ENCODE measurements around the gene ROBO1. TPM values are rescaled to one million over a fixed set of nuclear protein-coding genes. Genes with fewer than 3 reads are reported as not detected.

The ROBO1 gene
- total RNA-seq, 1 donor from 2014 or later, result 7.1 TPM

DNA sequence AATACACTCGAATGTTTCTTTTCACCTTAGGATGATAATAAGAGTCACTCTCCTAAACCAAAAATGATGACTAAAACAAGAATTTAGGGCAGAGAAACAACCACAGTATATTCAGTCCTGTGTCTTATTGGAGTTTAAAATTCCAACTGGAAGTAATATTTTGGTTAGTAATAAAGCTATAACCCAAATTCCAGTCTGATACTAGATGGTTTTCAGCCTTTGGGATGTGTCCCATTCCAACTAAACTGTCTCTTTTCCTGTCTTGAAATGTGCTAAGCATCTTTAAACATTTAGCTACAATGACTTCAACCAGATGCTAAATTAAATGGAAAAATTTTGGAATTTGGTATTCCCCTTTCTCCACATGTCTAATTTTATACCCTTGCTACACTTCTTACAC lies 510.0 kb downstream of the ROBO1 start:
- peak overlapping the region; percentile 31 for H3K27ac ChIP-seq (replicated peaks)
- no peak overlapping the region for H3K4me3 ChIP-seq
- intact Hi-C loops (cut with micrococcal nuclease), result no loop called here
- TF ChIP-seq, protein P1, sequence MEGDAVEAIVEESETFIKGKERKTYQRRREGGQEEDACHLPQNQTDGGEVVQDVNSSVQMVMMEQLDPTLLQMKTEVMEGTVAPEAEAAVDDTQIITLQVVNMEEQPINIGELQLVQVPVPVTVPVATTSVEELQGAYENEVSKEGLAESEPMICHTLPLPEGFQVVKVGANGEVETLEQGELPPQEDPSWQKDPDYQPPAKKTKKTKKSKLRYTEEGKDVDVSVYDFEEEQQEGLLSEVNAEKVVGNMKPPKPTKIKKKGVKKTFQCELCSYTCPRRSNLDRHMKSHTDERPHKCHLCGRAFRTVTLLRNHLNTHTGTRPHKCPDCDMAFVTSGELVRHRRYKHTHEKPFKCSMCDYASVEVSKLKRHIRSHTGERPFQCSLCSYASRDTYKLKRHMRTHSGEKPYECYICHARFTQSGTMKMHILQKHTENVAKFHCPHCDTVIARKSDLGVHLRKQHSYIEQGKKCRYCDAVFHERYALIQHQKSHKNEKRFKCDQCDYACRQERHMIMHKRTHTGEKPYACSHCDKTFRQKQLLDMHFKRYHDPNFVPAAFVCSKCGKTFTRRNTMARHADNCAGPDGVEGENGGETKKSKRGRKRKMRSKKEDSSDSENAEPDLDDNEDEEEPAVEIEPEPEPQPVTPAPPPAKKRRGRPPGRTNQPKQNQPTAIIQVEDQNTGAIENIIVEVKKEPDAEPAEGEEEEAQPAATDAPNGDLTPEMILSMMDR (IDR thresholded peaks at IDR 0.05; ENCODE audit: borderline replicate concordance), result no peak
- no peak for DNase-seq
- no peaks in the 10 kb centered on the region for H3K4me1 ChIP-seq
- no peaks in the 10 kb centered on the region for H3K36me3 ChIP-seq
- H3K27me3 ChIP-seq (ENCODE audit: low read depth), result no peaks in the 10 kb centered on the region
- H3K9me3 ChIP-seq (replicated peaks), result no peaks in the 10 kb centered on the region

DNA sequence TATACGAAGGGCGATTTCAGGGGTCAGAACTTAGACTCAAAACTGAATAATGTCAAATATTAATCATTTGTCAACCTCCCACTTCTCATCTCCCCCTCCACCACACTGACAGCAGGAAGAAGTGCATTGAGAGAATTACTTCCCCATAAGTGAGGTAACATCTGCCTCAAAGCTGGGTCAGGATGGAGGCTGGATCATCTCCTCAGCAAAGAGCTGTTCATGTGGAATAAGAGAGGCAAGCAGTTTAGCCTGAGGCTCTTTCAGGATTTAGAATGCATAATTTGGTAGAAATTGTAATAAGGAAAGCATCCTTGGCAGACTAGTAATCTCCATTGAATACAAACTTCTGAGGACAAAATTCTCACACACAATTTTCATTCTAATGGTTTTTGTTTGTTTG lies 512.1 kb downstream of the ROBO1 start:
- DNase-seq, result no peak
- intact Hi-C loops (cut with micrococcal nuclease), result no loop called here
- Histone ChIP-seq H3K9me3 (replicated peaks) (no peaks in the 10 kb centered on the region), H3K27ac (replicated peaks) (no peak overlapping the region), H3K27me3 (ENCODE audit: low read depth) (no peaks in the 10 kb centered on the region), H3K4me3 (no peak overlapping the region), H3K4me1 (no peaks in the 10 kb centered on the region), H3K36me3 (no peaks in the 10 kb centered on the region)
- TF ChIP-seq, protein P1 (IDR thresholded peaks at IDR 0.05; ENCODE audit: borderline replicate concordance), result no peak

DNA sequence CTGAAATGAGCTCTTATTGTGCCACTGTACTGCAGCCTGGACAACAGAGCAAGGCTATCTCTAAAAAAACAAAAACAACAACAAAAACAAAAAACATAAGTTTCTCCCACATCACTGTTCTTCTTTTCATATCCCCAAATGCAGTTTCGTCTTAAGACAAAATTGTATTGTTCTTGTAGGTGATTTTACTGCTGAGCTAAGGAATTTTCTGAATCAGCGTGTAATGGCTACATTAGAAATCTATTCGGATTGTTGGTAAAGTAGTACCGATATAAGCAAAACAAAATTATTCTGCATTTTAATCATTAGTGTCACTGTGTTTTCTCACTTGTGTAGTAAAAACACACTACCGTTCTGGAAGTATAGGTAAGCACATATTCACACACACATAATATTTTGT lies 512.5 kb downstream of the ROBO1 start:
- Histone ChIP-seq H3K4me3 (no peak overlapping the region), H3K36me3 (no peaks in the 10 kb centered on the region), H3K4me1 (no peaks in the 10 kb centered on the region), H3K9me3 (replicated peaks) (no peaks in the 10 kb centered on the region), H3K27ac (replicated peaks) (no peak overlapping the region), H3K27me3 (ENCODE audit: low read depth) (no peaks in the 10 kb centered on the region)
- TF ChIP-seq, protein P1 (IDR thresholded peaks at IDR 0.05; ENCODE audit: borderline replicate concordance), result no peak
- DNase-seq, result no peak
- intact Hi-C loops (cut with micrococcal nuclease), result no loop called here

DNA sequence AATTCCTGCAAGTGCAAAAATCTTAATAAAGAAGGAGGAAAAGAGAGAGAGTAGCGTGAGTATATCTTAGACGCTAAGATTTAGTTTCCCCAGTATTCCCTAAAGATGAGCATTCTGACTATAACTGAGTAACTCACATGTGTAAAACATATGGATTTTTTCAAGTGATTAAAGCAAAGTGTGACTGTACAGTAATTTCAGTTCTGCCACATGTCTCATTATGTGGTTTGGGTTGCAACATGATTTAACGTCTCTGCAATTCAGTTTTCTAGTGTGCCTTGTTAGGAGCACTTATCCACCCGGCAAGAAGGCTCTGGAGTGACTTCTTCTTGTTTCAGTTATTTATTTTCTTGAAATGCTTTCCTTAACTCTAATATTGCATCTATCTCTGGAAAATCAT lies 514.1 kb downstream of the ROBO1 start:
- Histone ChIP-seq H3K27ac (replicated peaks) (no peak overlapping the region), H3K36me3 (no peaks in the 10 kb centered on the region), H3K27me3 (ENCODE audit: low read depth) (no peaks in the 10 kb centered on the region), H3K9me3 (replicated peaks) (no peaks in the 10 kb centered on the region), H3K4me1 (no peaks in the 10 kb centered on the region), H3K4me3 (no peak overlapping the region)
- TF ChIP-seq, protein P1 (IDR thresholded peaks at IDR 0.05; ENCODE audit: borderline replicate concordance), result no peak
- no peak for DNase-seq
- intact Hi-C loops (cut with micrococcal nuclease), result no loop called here

DNA sequence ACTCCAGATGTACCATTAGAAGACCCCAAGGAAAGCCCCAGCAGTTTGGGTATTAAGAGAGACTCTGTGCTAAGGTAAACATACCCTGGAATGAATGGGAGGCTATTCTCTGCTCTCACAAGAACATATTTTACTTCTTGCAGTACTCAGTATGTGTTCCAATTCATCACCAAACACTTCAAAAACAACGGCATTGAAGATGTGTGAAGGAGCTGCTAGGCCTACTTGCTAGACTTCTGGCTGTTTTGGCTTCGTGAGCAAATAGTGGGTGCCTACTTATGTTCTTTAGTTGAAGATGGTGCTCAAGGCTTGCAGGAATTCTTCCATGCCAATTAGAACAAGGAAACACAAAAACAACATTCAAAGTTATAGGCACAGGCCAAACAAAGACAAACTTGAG lies 514.5 kb downstream of the ROBO1 start:
- intact Hi-C loops (cut with micrococcal nuclease), result no loop called here
- TF ChIP-seq, protein P1 (IDR thresholded peaks at IDR 0.05; ENCODE audit: borderline replicate concordance), result no peak
- Histone ChIP-seq H3K4me3 (no peak overlapping the region), H3K36me3 (no peaks in the 10 kb centered on the region), H3K27me3 (ENCODE audit: low read depth) (no peaks in the 10 kb centered on the region), H3K9me3 (replicated peaks) (no peaks in the 10 kb centered on the region), H3K4me1 (no peaks in the 10 kb centered on the region), H3K27ac (replicated peaks) (no peak overlapping the region)
- no peak for DNase-seq

DNA sequence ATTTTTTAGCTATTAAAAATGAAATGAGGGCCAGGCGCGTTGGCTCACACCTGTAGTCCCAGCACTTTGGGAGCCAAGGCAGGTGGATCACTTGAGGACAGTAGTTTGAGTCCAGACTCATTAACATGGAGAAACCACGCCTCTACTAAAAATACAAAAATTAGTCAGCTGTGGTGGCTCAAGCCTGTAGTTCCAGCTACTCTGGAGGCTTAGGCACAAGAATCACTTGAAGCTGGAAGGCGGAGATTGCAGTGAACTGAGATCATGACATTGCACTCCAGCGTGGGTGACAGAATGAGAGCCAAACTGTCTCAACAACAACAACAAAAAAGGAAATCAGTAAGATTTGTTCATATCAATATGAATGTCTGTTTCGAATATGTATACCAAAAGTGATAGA lies 517.1 kb downstream of the ROBO1 start:
- H3K4me3 ChIP-seq, result no peak overlapping the region
- no peaks in the 10 kb centered on the region for H3K27me3 ChIP-seq (ENCODE audit: low read depth)
- intact Hi-C loops (cut with micrococcal nuclease), result no loop called here
- no peak for DNase-seq
- H3K27ac ChIP-seq (replicated peaks), result no peak overlapping the region
- H3K4me1 ChIP-seq, result no peaks in the 10 kb centered on the region
- no peaks in the 10 kb centered on the region for H3K36me3 ChIP-seq
- H3K9me3 ChIP-seq (replicated peaks), result no peaks in the 10 kb centered on the region
- TF ChIP-seq, protein P1 (IDR thresholded peaks at IDR 0.05; ENCODE audit: borderline replicate concordance), result no peak

Data from left ventricle myocardium inferior (tissue), 1 donor.